ENCODE results near the gene GRIK4.

GRIK4 gene

DNA sequence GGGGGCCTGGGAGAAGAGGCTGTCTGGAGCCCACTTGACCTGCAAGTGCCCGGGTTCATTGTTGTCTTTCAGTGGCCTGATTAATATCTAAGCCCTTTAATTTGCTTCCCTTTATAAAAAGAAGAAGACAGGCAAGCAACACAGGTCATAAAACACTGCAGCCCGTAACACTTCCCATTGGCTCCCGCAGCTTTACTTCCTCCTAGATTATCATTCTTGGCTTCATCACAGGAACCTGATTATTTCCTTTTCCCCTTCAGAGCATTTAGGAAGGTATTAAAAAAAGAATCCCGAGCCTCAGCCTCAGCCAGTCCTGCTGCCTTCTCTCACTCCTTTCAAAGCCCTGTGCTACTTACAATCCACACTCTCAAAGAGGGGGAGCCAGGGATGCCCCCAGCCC lies 183.2 kb downstream of the GRIK4 start:
- H3K9me3 ChIP-seq (ENCODE audit: low read length), result no peaks in the 10 kb centered on the region
- H3K27ac ChIP-seq (ENCODE audit: low read depth, low read length), result no peak overlapping the region
- H3K4me3 ChIP-seq (ENCODE audit: low read depth in 1 of 2, low read length in 2 of 2), result no peak overlapping the region
- no peaks in the 10 kb centered on the region for H3K27me3 ChIP-seq (ENCODE audit: control insufficient read depth in 1 of 2, insufficient read depth in 2 of 2, low read length in 2 of 2)
- H3K4me1 ChIP-seq (ENCODE audit: insufficient read depth, low read length), result no peaks in the 10 kb centered on the region
- H3K9ac ChIP-seq (ENCODE audit: low read length), result no peak overlapping the region
- H3K36me3 ChIP-seq (ENCODE audit: insufficient read depth, low read length), result no peaks in the 10 kb centered on the region

DNA sequence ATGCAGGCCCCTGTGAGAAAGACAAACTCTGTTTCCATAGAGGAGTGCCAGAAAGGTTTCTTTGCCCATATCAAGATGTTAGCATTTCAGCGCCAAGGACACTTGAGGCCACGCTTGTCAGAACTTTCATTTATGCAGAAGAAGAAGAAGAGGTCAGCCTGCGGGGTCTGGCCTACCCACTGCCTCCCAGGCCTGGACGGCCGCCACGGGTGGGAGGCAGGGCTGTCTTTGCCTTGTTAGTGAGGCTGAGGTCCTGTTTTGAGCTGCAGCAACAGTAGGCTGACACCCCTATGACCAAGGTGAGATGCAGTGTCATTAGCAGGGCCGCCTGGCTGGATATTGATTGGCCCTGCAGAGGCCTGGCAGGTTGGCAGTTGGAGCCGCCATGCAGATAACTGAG lies 183.9 kb downstream of the GRIK4 start:
- no peaks in the 10 kb centered on the region for H3K27me3 ChIP-seq (ENCODE audit: control insufficient read depth in 1 of 2, insufficient read depth in 2 of 2, low read length in 2 of 2)
- H3K4me1 ChIP-seq (ENCODE audit: insufficient read depth, low read length), result no peaks in the 10 kb centered on the region
- no peak overlapping the region for H3K9ac ChIP-seq (ENCODE audit: low read length)
- no peaks in the 10 kb centered on the region for H3K9me3 ChIP-seq (ENCODE audit: low read length)
- H3K4me3 ChIP-seq (ENCODE audit: low read depth in 1 of 2, low read length in 2 of 2), result no peak overlapping the region
- no peaks in the 10 kb centered on the region for H3K36me3 ChIP-seq (ENCODE audit: insufficient read depth, low read length)
- no peak overlapping the region for H3K27ac ChIP-seq (ENCODE audit: low read depth, low read length)

DNA sequence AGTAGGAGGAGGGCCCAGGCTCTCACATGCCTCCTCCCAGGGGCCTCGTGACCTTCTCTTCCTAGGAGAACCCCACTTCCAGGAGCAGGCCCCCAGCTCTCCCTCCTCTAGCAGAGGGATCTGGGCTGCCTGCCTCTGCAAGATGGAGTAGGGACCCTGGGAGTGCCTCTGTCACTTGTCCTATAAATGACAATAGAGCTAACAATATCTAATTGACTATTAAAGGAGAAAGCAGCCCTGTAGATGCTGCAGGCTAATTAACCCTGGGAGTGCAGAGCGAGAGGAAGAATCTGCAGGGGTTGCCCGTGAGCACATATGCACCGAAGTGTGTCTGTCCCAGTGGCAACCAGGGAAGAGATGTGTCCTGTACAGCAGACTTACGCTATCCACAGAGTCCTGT lies 184.4 kb downstream of the GRIK4 start:
- Histone ChIP-seq H3K36me3 (ENCODE audit: insufficient read depth, low read length) (no peaks in the 10 kb centered on the region), H3K27me3 (ENCODE audit: control insufficient read depth in 1 of 2, insufficient read depth in 2 of 2, low read length in 2 of 2) (no peaks in the 10 kb centered on the region), H3K27ac (ENCODE audit: low read depth, low read length) (no peak overlapping the region), H3K9ac (ENCODE audit: low read length) (no peak overlapping the region), H3K4me3 (ENCODE audit: low read depth in 1 of 2, low read length in 2 of 2) (no peak overlapping the region), H3K9me3 (ENCODE audit: low read length) (no peaks in the 10 kb centered on the region), H3K4me1 (ENCODE audit: insufficient read depth, low read length) (no peaks in the 10 kb centered on the region)

DNA sequence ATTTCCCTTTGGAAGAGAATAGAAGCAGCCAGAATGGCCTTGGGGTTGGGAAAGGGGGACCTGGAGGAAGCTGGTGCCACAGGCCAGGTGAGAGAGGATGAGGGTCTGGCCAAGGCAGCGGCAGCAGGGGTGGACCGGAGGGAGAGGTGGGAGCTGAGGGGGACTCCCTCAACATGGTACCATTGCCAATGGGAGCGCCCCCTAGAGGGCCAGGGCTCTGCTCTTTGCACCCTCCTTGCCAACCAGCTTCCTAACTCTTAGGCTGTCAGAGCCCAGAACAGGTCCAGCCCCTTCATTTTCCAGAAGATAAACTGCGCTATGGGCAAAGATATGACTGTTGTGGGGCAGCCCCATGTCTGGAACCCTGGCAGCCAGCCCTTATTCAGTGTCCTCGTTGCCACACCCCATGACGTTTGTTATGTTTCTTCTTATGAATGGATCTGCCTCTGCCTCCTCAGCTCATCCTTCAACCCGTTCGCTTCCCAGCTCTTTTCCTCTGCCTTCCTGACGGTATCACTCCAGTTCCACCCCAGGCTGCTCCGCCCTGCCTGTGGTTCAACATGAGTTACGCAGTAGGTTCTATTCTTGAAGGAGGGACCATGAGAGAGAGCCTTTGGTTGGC lies 185.2 kb downstream of the GRIK4 start:
- H3K27me3 ChIP-seq (ENCODE audit: control insufficient read depth in 1 of 2, insufficient read depth in 2 of 2, low read length in 2 of 2), result no peaks in the 10 kb centered on the region

DNA sequence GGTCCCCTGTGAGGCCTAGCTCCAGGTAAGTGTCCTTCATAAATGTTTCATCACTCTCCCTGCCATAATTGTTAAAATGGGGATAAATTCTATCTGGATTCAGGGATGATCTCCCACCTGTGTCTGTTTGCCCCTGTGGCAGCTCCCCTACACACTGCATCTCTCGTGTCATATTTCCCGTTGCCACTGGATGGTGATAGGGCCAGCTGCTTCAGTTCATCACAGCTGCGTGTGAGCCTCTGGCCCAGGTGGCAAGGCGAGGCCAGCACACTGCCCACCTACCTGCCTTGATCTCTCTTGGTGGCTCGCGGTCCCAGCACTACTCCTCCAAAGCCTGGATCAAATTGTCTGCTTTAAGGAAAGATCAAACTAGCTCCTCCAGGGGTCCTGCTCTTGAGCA lies 187.4 kb downstream of the GRIK4 start:
- Histone ChIP-seq H3K36me3 (ENCODE audit: insufficient read depth, low read length) (no peaks in the 10 kb centered on the region), H3K4me3 (ENCODE audit: low read depth in 1 of 2, low read length in 2 of 2) (no peak overlapping the region), H3K4me1 (ENCODE audit: insufficient read depth, low read length) (no peaks in the 10 kb centered on the region), H3K9ac (ENCODE audit: low read length) (no peak overlapping the region), H3K9me3 (ENCODE audit: low read length) (no peaks in the 10 kb centered on the region), H3K27me3 (ENCODE audit: control insufficient read depth in 1 of 2, insufficient read depth in 2 of 2, low read length in 2 of 2) (no peaks in the 10 kb centered on the region), H3K27ac (ENCODE audit: low read depth, low read length) (no peak overlapping the region)

More for the DNA sequence above, 185.2 kb downstream of the GRIK4 start:
- Histone ChIP-seq H3K9me3 (ENCODE audit: low read length) (no peaks in the 10 kb centered on the region), H3K4me3 (ENCODE audit: low read depth in 1 of 2, low read length in 2 of 2) (no peak overlapping the region), H3K36me3 (ENCODE audit: insufficient read depth, low read length) (no peaks in the 10 kb centered on the region), H3K4me1 (ENCODE audit: insufficient read depth, low read length) (no peaks in the 10 kb centered on the region), H3K27ac (ENCODE audit: low read depth, low read length) (no peak overlapping the region), H3K9ac (ENCODE audit: low read length) (no peak overlapping the region)

DNA sequence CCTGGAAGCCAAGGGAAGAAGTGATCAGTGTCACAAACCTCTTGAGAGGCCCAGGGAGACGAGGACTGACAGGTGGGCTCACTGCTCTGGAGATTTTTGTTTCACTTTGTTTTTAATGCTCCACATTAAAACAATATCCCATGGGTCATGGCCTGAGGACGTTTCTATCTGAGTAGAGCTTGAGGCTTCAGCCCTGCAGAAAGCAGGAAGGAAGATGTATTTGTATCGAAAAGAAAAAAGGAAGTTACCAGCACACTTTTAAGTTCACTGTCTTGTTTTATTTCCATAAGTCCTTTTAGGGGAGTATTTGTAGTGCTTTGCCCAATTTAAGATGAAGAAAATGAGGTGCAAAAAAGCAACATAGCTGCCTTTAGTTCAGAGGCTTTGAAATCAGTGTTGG lies 191.1 kb downstream of the GRIK4 start:
- H3K36me3 ChIP-seq (ENCODE audit: insufficient read depth, low read length), result no peaks in the 10 kb centered on the region
- no peaks in the 10 kb centered on the region for H3K27me3 ChIP-seq (ENCODE audit: control insufficient read depth in 1 of 2, insufficient read depth in 2 of 2, low read length in 2 of 2)
- H3K27ac ChIP-seq (ENCODE audit: low read depth, low read length), result no peak overlapping the region
- H3K9ac ChIP-seq (ENCODE audit: low read length), result no peak overlapping the region
- no peaks in the 10 kb centered on the region for H3K4me1 ChIP-seq (ENCODE audit: insufficient read depth, low read length)
- no peak overlapping the region for H3K4me3 ChIP-seq (ENCODE audit: low read depth in 1 of 2, low read length in 2 of 2)
- H3K9me3 ChIP-seq (ENCODE audit: low read length), result peaks cover 4% of the 10 kb centered on the region

DNA sequence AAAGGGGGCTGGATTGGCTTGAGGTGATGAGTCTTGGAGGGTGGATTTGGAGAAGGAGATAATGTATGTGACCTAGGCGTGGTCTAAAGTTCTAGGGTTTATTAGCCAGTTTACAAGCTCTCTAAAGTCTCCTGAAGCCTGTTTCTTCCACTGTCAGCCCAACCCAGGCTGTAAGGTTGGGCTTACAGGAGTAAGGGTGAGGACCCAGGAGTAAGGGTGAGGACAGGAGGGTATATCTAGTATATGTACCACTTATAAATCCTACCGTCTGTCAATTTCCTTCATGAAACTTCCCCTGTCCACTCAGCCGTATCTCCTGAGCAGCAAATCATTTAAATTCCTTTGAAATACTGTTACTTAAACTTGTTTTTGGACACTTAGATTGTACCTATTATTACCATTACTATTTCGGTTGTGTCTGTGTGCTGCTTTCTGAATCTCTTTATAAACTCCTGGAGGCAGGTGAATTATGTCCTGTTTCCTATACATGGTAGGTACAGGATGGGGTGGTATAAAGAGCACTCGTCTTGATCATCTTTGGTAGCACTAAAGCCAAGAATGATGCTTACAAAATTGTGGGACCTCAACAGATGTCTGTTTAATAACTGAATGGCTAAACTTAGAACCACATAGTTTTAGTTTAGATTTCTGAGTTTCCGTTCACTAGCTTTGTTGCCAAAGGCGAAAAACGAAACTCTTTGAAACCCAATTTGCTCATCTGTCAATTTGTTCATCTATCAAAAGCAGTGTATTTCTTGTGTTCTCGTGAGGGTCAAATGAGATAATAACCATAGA lies 192.0 kb downstream of the GRIK4 start:
- Histone ChIP-seq H3K4me1 (ENCODE audit: insufficient read depth, low read length) (no peaks in the 10 kb centered on the region), H3K4me3 (ENCODE audit: low read depth in 1 of 2, low read length in 2 of 2) (no peak overlapping the region), H3K27me3 (ENCODE audit: control insufficient read depth in 1 of 2, insufficient read depth in 2 of 2, low read length in 2 of 2) (no peaks in the 10 kb centered on the region), H3K27ac (ENCODE audit: low read depth, low read length) (no peak overlapping the region), H3K9ac (ENCODE audit: low read length) (no peak overlapping the region), H3K36me3 (ENCODE audit: insufficient read depth, low read length) (no peaks in the 10 kb centered on the region), H3K9me3 (ENCODE audit: low read length) (peaks cover 5% of the 10 kb centered on the region)

DNA sequence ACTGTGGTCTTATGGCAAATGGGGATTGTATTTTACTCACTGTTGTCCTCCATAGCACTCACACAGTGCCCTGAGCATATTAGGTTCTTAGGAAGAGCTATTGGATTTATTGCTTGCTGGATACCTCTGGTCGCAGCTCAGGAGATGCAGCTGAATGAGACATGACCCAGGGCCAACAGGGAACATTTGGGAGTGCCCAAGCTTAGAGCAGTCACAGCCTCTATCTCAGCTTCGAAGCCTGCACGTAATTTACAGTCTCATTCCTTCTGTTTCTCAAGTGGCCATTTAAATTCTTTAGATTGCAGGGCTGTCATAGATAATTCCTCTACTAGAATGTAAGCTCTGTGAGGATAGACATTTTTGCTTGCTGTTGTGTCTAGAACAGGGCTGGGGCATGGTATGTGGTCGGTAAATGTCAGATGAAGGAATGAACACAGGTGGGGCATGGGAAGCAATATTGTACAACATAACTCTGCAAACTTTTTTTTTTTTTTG lies 192.8 kb downstream of the GRIK4 start:
- Histone ChIP-seq H3K9me3 (ENCODE audit: low read length) (peaks cover 5% of the 10 kb centered on the region), H3K4me3 (ENCODE audit: low read depth in 1 of 2, low read length in 2 of 2) (no peak overlapping the region), H3K9ac (ENCODE audit: low read length) (no peak overlapping the region), H3K36me3 (ENCODE audit: insufficient read depth, low read length) (no peaks in the 10 kb centered on the region), H3K4me1 (ENCODE audit: insufficient read depth, low read length) (no peaks in the 10 kb centered on the region), H3K27me3 (ENCODE audit: control insufficient read depth in 1 of 2, insufficient read depth in 2 of 2, low read length in 2 of 2) (no peaks in the 10 kb centered on the region), H3K27ac (ENCODE audit: low read depth, low read length) (no peak overlapping the region)

DNA sequence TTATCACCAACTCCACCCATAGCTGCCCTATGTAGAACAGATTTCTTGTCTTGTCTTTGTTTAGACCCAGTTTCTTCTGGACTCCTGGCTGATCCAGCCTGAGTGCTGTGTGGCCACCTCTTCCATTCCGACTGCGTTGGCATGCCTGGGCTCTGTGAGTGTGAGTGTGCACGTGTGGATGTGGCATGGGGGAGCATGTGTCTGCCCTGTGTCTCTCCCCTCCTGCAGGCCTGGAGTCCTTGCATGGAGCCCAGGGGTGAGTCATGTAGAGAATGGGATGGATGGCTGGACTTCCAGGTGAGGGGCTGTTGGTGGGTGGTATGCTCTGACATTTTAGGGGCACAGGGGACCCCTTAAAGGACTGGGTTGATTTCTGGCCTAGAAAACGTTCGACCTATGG lies 194.7 kb downstream of the GRIK4 start:
- no peak overlapping the region for H3K4me3 ChIP-seq (ENCODE audit: low read depth in 1 of 2, low read length in 2 of 2)
- no peak overlapping the region for H3K9ac ChIP-seq (ENCODE audit: low read length)
- H3K27ac ChIP-seq (ENCODE audit: low read depth, low read length), result no peak overlapping the region
- H3K4me1 ChIP-seq (ENCODE audit: insufficient read depth, low read length), result peaks cover 15% of the 10 kb centered on the region
- peaks cover 5% of the 10 kb centered on the region for H3K9me3 ChIP-seq (ENCODE audit: low read length)
- no peaks in the 10 kb centered on the region for H3K27me3 ChIP-seq (ENCODE audit: control insufficient read depth in 1 of 2, insufficient read depth in 2 of 2, low read length in 2 of 2)
- H3K36me3 ChIP-seq (ENCODE audit: insufficient read depth, low read length), result no peaks in the 10 kb centered on the region

DNA sequence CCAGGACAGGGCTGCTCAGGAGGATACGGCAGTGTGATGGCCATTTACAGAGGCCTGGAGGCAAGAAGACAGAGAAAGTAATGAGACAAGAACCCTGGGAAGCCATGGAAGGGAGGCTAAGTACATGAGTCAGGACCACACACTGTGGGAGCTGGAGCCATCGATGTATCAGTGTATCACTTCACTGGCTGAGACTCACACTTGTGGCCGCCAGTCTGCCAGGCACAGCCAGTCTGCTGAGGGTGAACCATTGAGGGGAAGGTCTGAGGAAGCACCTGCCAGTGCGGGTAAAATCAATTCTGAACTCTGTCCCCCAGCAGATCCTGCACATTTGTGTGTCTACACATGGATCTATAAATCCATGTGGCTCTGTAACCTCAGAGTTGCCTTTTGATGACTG lies 195.6 kb downstream of the GRIK4 start:
- Histone ChIP-seq H3K4me1 (ENCODE audit: insufficient read depth, low read length) (peaks cover 17% of the 10 kb centered on the region), H3K9me3 (ENCODE audit: low read length) (peaks cover 5% of the 10 kb centered on the region), H3K36me3 (ENCODE audit: insufficient read depth, low read length) (no peaks in the 10 kb centered on the region), H3K27me3 (ENCODE audit: control insufficient read depth in 1 of 2, insufficient read depth in 2 of 2, low read length in 2 of 2) (no peaks in the 10 kb centered on the region), H3K9ac (ENCODE audit: low read length) (no peak overlapping the region), H3K27ac (ENCODE audit: low read depth, low read length) (no peak overlapping the region), H3K4me3 (ENCODE audit: low read depth in 1 of 2, low read length in 2 of 2) (no peak overlapping the region)

DNA sequence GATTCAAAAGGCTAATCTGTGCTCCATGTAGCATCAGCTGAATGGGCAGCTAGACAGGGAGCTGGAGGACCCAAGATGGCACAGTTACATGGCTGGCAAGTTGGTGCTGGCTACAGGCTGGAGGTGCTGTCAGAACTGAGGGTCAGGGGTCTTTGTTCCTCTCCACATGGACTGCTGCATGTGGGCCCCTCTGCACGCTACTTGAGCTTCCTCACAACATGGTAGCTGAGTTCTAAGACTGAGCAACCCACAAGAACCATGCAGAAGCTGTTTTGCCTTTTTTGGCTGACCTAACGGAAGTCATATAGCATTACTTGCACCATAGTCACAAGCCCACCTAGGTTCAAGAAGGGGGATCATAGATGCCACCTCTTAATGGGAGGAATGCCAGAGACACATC lies 196.1 kb downstream of the GRIK4 start:
- Histone ChIP-seq H3K9ac (ENCODE audit: low read length) (no peak overlapping the region), H3K9me3 (ENCODE audit: low read length) (peaks cover 5% of the 10 kb centered on the region), H3K27ac (ENCODE audit: low read depth, low read length) (no peak overlapping the region), H3K27me3 (ENCODE audit: control insufficient read depth in 1 of 2, insufficient read depth in 2 of 2, low read length in 2 of 2) (no peaks in the 10 kb centered on the region), H3K4me3 (ENCODE audit: low read depth in 1 of 2, low read length in 2 of 2) (no peak overlapping the region), H3K36me3 (ENCODE audit: insufficient read depth, low read length) (no peaks in the 10 kb centered on the region), H3K4me1 (ENCODE audit: insufficient read depth, low read length) (peaks cover 17% of the 10 kb centered on the region)
